GM10248 (cell line): ENCODE results near the gene CDC37L1.

ENCODE experiments used
- CTCF ChIA-PET: fragments of 300-600 bp; sonication (Branson Sonifier 250); formaldehyde crosslinking; extraction: SDS; loops from one replicate; lab custom pipeline; 2021; ENCODE audit warnings: antibody characterized with exemption; lab: Yijun Ruan, JAX
- POLR2A ChIA-PET: fragments of 350-650 bp; sonication (Branson Sonifier 250); formaldehyde crosslinking; extraction: SDS; loops from one replicate; lab custom pipeline; 2020; ENCODE audit warnings: antibody characterized with exemption; lab: Yijun Ruan, JAX
- DNase-seq: peaks from one replicate; pipeline ENCODE4 v3.0.0; 2012; ENCODE audit errors: extremely low spot score
- TF ChIP-seq, protein P1 (sequence below): IDR thresholded peaks from 2 replicates; pipeline ENCODE4 v1.5.1; 2012; ENCODE audit warnings: mild to moderate bottlenecking, low read depth; ENCODE audit errors: extremely low read depth, missing control alignments, control extremely low read depth

The CDC37L1 gene

DNA sequence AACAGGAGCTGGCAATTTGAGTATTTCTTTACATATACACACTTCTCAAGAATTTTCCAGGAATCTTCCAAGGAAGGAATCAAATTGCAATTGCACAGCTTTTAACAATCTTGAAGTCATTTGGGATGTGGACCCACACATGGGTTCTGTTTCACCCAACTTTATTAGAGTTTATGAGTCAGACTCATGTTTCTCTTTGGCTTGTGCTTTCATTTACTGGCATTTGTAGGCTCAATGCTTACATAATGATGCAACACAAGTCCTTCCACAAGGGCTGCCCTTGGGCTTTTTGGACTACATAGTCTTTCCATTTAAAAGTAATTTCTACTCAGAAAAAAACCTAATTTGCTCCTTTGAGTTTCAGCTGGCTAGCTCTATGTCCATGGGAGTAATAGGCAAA, 4.6 kb upstream of the CDC37L1 start:
- CTCF ChIA-PET: interaction anchor here (0.9 to 1.5 kb wide), 4 partner anchors 9 to 292 kb away, joined by 3 to 5 read pairs (median 3); partner anchors contain the start of gene SPATA6L
- TF ChIP-seq, protein P1, sequence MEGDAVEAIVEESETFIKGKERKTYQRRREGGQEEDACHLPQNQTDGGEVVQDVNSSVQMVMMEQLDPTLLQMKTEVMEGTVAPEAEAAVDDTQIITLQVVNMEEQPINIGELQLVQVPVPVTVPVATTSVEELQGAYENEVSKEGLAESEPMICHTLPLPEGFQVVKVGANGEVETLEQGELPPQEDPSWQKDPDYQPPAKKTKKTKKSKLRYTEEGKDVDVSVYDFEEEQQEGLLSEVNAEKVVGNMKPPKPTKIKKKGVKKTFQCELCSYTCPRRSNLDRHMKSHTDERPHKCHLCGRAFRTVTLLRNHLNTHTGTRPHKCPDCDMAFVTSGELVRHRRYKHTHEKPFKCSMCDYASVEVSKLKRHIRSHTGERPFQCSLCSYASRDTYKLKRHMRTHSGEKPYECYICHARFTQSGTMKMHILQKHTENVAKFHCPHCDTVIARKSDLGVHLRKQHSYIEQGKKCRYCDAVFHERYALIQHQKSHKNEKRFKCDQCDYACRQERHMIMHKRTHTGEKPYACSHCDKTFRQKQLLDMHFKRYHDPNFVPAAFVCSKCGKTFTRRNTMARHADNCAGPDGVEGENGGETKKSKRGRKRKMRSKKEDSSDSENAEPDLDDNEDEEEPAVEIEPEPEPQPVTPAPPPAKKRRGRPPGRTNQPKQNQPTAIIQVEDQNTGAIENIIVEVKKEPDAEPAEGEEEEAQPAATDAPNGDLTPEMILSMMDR: no peak
- DNase-seq: no peak
- POLR2A ChIA-PET: no interaction called here

DNA sequence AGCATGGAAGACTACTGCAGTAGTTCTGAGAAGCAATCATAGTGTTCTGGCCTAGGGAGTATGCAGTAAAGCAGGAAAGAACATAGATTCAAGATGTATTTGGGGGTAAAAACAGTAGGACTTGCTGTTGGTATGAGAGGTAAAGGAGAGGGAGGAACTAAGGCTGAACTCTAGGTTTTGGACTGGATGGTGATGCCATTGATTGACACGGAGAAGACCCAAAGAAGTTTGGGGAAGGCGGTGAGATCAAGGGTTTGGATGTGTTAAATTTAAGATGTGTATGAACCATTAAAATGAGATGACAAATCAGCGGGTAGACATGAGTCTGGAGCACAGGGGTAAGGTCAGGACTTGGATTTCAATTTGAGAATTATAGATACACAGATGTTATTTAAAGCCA, 2.0 kb upstream of the CDC37L1 start:
- TF ChIP-seq, protein P1: no peak
- no peak for DNase-seq
- ChIA-PET CTCF (interaction anchor here (1.5 kb wide), 1 partner anchor 15 kb away, joined by 4 read pairs; no protein-coding TSS in a partner anchor), POLR2A (interaction anchor here (0.6 kb wide), 2 partner anchors 186 to 1027 kb away, joined by 4 to 5 read pairs; no protein-coding TSS in a partner anchor)

DNA sequence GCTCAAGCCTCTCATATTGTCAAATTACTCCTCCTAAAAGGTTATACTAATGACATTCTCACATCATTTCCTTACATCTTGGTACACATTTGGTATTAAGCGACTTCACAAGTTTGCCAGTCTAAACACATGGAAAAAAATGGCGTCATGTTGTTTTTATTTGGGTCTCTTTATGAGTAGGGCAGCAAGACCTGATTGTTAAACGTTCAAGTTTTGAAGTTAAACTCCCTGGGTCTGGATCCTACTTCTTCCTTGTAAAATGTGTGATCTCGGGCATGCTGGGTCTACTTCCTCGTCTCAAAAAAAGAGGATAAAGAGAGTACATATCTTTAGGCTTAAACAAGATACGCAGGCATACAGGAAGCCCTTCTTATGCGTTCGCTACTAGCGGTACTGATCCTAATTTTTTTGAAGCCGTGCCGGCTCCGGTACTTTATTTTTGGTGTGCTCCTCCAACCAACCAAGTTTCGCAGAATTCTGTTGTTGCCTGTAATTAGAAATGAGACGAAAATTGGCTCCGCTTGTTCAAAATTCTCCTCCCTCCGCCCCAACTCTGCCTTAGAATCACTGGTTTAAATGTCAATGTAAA, 596 bp upstream of the CDC37L1 start:
- TF ChIP-seq, protein P1: no peak
- ChIA-PET CTCF (interaction anchor here (1.0 to 1.5 kb wide), 5 partner anchors 14 to 56 kb away, joined by 3 to 8 read pairs (median 4); partner anchors contain the start of genes PLPP6 and SPATA6L), POLR2A (interaction anchor here (1.0 kb wide), 2 partner anchors 13 to 17 kb away, joined by 3 read pairs; partner anchors contain the start of genes PLPP6 and SPATA6L)
- DNase-seq: no peak

DNA sequence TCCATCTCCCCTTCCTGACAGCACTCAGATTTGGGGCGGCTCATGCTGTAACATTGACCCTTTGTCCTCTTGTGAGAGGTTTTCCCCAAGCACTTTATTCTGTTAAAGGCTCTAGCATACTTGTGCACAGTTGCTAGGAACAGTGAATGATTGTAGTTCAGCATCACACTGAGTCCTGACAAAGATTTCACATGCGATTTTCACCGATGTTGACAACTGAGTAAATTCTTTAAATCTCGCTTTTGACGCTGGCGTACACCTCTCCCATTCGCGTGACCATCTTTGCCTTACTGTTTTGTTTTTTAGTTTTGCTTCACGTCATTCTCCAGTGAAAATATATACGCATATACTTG, 780 bp downstream of the CDC37L1 start:
- CTCF ChIA-PET: no interaction called here
- DNase-seq: no peak
- TF ChIP-seq, protein P1: no peak
- POLR2A ChIA-PET: no interaction called here

DNA sequence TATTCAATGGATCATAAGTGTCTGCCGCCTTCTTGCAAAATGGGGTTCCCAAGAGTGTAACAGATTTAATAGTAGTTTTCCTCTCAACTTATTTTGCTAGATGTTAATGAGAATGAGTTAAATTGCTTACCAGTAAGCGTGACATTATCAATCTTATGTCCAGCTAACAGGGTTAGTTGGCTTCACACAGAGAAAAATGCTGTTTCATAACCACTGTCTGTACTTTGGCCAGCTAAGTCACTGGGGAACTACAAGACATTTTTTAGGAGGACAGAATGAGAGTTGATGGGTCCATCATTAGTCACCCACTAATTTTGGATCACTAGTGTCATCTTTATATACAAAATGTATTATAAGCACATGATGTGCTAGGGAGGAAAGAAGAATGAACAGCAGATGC, 1.4 kb downstream of the CDC37L1 start:
- TF ChIP-seq, protein P1: no peak
- ChIA-PET CTCF (interaction anchor here (0.8 kb wide), 1 partner anchor 76 kb away, joined by 3 read pairs; no protein-coding TSS in a partner anchor), POLR2A (no interaction called here)
- no peak for DNase-seq

DNA sequence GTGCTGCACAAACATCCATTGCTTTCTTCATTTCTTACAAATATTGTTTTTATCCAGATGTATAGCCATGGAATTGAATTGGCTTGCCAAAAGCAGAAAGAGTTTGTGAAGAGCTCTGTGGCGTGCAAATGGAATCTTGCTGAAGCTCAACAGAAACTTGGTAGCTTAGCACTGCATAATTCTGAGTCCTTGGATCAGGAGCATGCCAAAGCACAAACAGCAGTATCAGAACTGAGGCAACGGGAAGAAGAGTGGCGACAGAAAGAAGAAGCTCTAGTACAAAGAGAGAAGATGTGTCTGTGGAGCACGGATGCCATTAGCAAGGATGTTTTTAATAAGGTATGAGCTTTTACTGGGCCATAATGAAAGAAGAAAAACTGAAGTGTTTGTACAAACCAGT, 5.5 kb downstream of the CDC37L1 start:
- ChIA-PET POLR2A (no interaction called here), CTCF (interaction anchor here (0.6 to 1.2 kb wide), 2 partner anchors 9 to 20 kb away, joined by 3 read pairs; no protein-coding TSS in a partner anchor)
- TF ChIP-seq, protein P1: no peak
- DNase-seq: no peak
